Mesendoderm (in vitro differentiated cells): ENCODE data around the gene PTPA.

Source experiments
- DNase-seq: peaks from one replicate; pipeline ENCODE4 v3.0.0; 2013
- H2AK5ac ChIP-seq: 2 replicates; pipeline ENCODE4 v1.6.1; 2013; ENCODE audit warnings: low read length, inconsistent platforms
- H2BK120ac ChIP-seq: 2 replicates; pipeline ENCODE4 v1.6.1; 2013; ENCODE audit warnings: low read depth, mild to moderate bottlenecking, low read length, moderate library complexity, mixed read lengths
- H2BK15ac ChIP-seq: replicated peaks from 2 replicates; pipeline ENCODE4 v1.6.1; 2013; ENCODE audit warnings: low read depth, mild to moderate bottlenecking, moderate library complexity
- H2BK5ac ChIP-seq: 2 replicates; pipeline ENCODE4 v1.6.1; 2013; ENCODE audit warnings: low read length, inconsistent platforms
- H3K18ac ChIP-seq: 2 replicates; pipeline ENCODE4 v1.6.1; 2013; ENCODE audit warnings: mild to moderate bottlenecking, low read length, mixed read lengths
- H3K23ac ChIP-seq: one replicate; pipeline ENCODE4 v1.6.1; 2013; ENCODE audit warnings: low read length
- H3K27ac ChIP-seq: 2 replicates; pipeline ENCODE4 v1.5.1; 2013; ENCODE audit warnings: low read depth, mild to moderate bottlenecking, inconsistent platforms, low read length, moderate library complexity
- H3K27me3 ChIP-seq: 2 replicates; pipeline ENCODE4 v1.6.1; 2013; ENCODE audit warnings: low read length, control low read depth, mild to moderate bottlenecking, inconsistent platforms; ENCODE audit not compliant: insufficient read depth, poor library complexity
- H3K36me3 ChIP-seq: 2 replicates; pipeline ENCODE4 v1.6.1; 2013; ENCODE audit warnings: low read length, inconsistent platforms; ENCODE audit not compliant: control insufficient read depth, insufficient read depth
- H3K4ac ChIP-seq: one replicate; pipeline ENCODE4 v1.6.1; 2013; ENCODE audit warnings: low read depth, mild to moderate bottlenecking, low read length, moderate library complexity
- H3K4me1 ChIP-seq: 2 replicates; pipeline ENCODE4 v1.6.1; 2013; ENCODE audit warnings: low read depth, low read length, inconsistent platforms; ENCODE audit not compliant: control insufficient read depth
- H3K4me2 ChIP-seq: 2 replicates; pipeline ENCODE4 v1.6.1; 2013; ENCODE audit warnings: low read length
- H3K4me3 ChIP-seq: 2 replicates; pipeline ENCODE4 v1.5.1; 2013; ENCODE audit warnings: mild to moderate bottlenecking, low read length
- H3K56ac ChIP-seq: one replicate; pipeline ENCODE4 v1.6.1; 2013; ENCODE audit warnings: low read length
- H3K79me1 ChIP-seq: 2 replicates; pipeline ENCODE4 v1.6.1; 2013; ENCODE audit warnings: low read length, inconsistent platforms
- H3K79me2 ChIP-seq: 2 replicates; pipeline ENCODE4 v1.6.1; 2013; ENCODE audit warnings: mild to moderate bottlenecking, low read length; ENCODE audit not compliant: control insufficient read depth, insufficient read depth
- H3K9ac ChIP-seq: 2 replicates; pipeline ENCODE4 v1.6.1; 2013; ENCODE audit warnings: low read length, inconsistent platforms
- H4K5ac ChIP-seq: one replicate; pipeline ENCODE4 v1.6.1; 2013; ENCODE audit warnings: low read length
- H4K8ac ChIP-seq: one replicate; pipeline ENCODE4 v1.6.1; 2013; ENCODE audit warnings: low read depth, mild to moderate bottlenecking, control low read depth, low read length, moderate library complexity
- WGBS: extraction: QIAGEN DNeasy Blood & Tissue Kit; methylation state at CpG from one replicate; pipeline ENCODE4 v1.1.7; 2013; ENCODE audit warnings: low lambda C conversion rate, missing lambda C conversion rate; ENCODE audit not compliant: insufficient coverage; ENCODE audit errors: extremely low coverage; 5-methylcytosine and 5-hydroxymethylcytosine counted together

The PTPA gene

GRCh38 chr9:129137292-129138143 lies 26.3 kb downstream of the PTPA start:
- Histone ChIP-seq H3K4me3 (no peak overlapping the region), H3K9ac (no peak overlapping the region), H3K79me2 (peaks cover 11% of the 10 kb centered on the region), H3K4me2 (no peak overlapping the region), H4K8ac (no peak overlapping the region), H4K5ac (no peak overlapping the region), H3K18ac (no peak overlapping the region), H3K4ac (no peak overlapping the region), H3K27me3 (no peaks in the 10 kb centered on the region), H2AK5ac (no peak overlapping the region), H3K36me3 (peaks cover 2% of the 10 kb centered on the region), H2BK120ac (no peak overlapping the region), H3K56ac (no peak overlapping the region), H3K27ac (no peak overlapping the region), H3K79me1 (peaks cover 9% of the 10 kb centered on the region), H2BK5ac (no peak overlapping the region), H3K4me1 (peaks cover 7% of the 10 kb centered on the region), H2BK15ac (no peak overlapping the region), H3K23ac (no peak overlapping the region)
- no CpG with 5 or more reads among the region's 19 CpGs for whole genome bisulfite sequencing
- no peak for DNase-seq

- H2BK120ac ChIP-seq, result no peak overlapping the region
- H4K5ac ChIP-seq, result no peak overlapping the region
- no peak overlapping the region for H3K4me2 ChIP-seq
- H3K79me2 ChIP-seq, result peaks cover 11% of the 10 kb centered on the region
- no peak for DNase-seq
- H3K23ac ChIP-seq, result no peak overlapping the region
- peaks cover 9% of the 10 kb centered on the region for H3K79me1 ChIP-seq
- no peak overlapping the region for H4K8ac ChIP-seq
- H2AK5ac ChIP-seq, result no peak overlapping the region
- H3K9ac ChIP-seq, result no peak overlapping the region
- no peak overlapping the region for H2BK5ac ChIP-seq
- no peak overlapping the region for H2BK15ac ChIP-seq
- no peak overlapping the region for H3K4ac ChIP-seq
- H3K27ac ChIP-seq, result no peak overlapping the region
- no CpG with 5 or more reads among the region's 9 CpGs for WGBS
- no peak overlapping the region for H3K56ac ChIP-seq
- H3K27me3 ChIP-seq, result no peaks in the 10 kb centered on the region
- H3K4me1 ChIP-seq, result peaks cover 11% of the 10 kb centered on the region
- no peak overlapping the region for H3K4me3 ChIP-seq
- peaks cover 5% of the 10 kb centered on the region for H3K36me3 ChIP-seq
- no peak overlapping the region for H3K18ac ChIP-seq
Observed at GRCh38 chr9:129138144-129138462, 26.9 kb downstream of the PTPA start.

DNA sequence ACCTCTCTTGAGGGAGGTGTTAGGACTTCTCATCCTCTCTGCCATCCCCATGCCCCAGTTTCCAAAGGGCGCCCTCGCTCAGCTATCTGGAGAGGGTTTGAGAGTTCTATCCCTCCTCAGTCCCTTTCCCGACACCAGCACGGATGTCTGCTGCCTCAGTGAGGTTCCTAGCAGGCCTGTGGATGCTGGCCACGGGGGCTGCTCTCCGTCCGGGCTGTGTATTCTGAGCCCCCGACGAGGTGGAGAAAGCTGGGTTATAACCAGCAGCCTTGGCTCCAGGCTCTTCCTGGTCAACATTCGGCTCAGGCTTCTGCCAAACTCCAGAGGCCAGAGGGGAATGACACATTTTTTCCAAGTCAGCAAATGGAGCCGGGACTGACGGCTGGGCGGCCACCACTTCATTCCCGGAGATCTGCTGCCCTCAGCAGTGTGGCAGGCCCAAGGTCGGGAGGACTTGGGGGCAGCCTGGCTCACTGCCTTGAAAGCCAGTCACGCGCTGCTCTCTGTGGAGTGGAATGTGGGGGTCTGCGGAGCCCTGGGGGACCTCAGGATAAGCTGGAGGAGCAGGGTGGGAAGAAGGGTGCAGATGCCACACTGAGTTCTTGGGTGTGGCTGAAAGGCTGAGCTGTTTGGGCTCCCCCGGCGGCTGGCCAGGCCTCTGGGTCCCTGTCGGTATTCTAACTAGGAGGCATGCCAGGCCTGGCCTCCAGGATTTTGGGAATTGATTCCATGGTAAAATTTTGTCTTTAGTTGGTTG lies 27.4 kb downstream of the PTPA start:
- Histone ChIP-seq H2BK15ac (no peak overlapping the region), H3K79me1 (peaks cover 9% of the 10 kb centered on the region), H3K27me3 (no peaks in the 10 kb centered on the region), H2BK120ac (no peak overlapping the region), H3K9ac (peak overlapping the region; percentile 27), H4K8ac (no peak overlapping the region), H3K23ac (no peak overlapping the region), H3K79me2 (peaks cover 11% of the 10 kb centered on the region), H3K27ac (peak overlapping the region; percentile 10), H3K4ac (no peak overlapping the region), H3K18ac (no peak overlapping the region), H3K4me3 (no peak overlapping the region), H2AK5ac (peak overlapping the region; percentile 39), H4K5ac (no peak overlapping the region), H3K56ac (peak overlapping the region; percentile 74), H3K4me1 (peaks cover 13% of the 10 kb centered on the region), H2BK5ac (no peak overlapping the region), H3K36me3 (peaks cover 3% of the 10 kb centered on the region), H3K4me2 (no peak overlapping the region)
- WGBS, result no CpG with 5 or more reads among the region's 21 CpGs
- no peak for DNase-seq

DNA sequence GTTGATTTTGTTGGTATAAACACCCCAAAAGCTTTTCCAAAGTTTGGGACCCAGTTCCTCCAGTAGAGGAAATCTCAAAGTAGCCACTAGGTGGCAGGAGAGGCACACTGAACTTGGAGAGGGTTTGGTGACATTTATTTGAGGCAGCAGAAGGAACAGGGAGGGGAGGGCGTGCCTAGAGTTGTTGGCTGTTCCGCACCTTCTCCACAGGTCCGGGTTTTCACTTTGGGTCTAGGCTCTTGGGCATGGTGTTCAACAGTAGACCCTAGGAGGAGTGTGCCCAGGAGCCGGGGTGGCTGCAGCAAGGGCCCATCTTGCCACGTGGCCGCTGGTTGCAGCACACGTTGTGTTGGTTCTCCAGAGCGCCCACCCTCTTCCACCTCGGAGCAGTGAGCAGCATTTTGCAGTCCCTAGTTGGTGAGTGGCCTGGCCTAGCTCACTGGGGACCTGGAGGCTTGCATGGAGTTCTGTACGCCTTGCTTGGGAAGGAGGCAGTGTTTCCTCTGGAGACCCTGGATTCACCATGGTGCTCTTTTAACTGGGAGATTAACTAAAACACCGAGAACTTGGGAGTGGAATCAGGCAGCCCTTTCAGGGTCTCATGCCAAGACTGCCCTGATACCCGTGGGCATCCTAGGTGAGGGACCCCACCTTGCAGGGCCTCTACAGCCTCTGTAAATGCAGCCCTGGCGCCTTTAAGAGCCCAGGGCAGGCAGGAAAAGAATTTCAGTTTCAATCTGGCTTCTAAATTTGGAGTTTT lies 28.2 kb downstream of the PTPA start:
- DNase-seq, result peak; percentile 93
- no CpG with 5 or more reads among the region's 13 CpGs for WGBS
- peaks cover 5% of the 10 kb centered on the region for H3K36me3 ChIP-seq
- H2BK120ac ChIP-seq, result peak overlapping the region; percentile 31
- peaks cover 13% of the 10 kb centered on the region for H3K4me1 ChIP-seq
- H3K27ac ChIP-seq, result peak overlapping the region; percentile 92
- no peak overlapping the region for H4K5ac ChIP-seq
- H3K79me2 ChIP-seq, result peaks cover 11% of the 10 kb centered on the region
- peak overlapping the region; percentile 25 for H3K4me2 ChIP-seq
- peak overlapping the region; percentile 89 for H3K9ac ChIP-seq
- no peaks in the 10 kb centered on the region for H3K27me3 ChIP-seq
- no peak overlapping the region for H2BK15ac ChIP-seq
- peak overlapping the region; percentile 94 for H2BK5ac ChIP-seq
- H2AK5ac ChIP-seq, result peak overlapping the region; percentile 19
- H3K4ac ChIP-seq, result peak overlapping the region; percentile 74
- H3K79me1 ChIP-seq, result peaks cover 12% of the 10 kb centered on the region
- peak overlapping the region; percentile 64 for H3K18ac ChIP-seq
- no peak overlapping the region for H4K8ac ChIP-seq
- H3K4me3 ChIP-seq, result no peak overlapping the region
- peak overlapping the region; percentile 88 for H3K56ac ChIP-seq
- peak overlapping the region; percentile 69 for H3K23ac ChIP-seq

DNA sequence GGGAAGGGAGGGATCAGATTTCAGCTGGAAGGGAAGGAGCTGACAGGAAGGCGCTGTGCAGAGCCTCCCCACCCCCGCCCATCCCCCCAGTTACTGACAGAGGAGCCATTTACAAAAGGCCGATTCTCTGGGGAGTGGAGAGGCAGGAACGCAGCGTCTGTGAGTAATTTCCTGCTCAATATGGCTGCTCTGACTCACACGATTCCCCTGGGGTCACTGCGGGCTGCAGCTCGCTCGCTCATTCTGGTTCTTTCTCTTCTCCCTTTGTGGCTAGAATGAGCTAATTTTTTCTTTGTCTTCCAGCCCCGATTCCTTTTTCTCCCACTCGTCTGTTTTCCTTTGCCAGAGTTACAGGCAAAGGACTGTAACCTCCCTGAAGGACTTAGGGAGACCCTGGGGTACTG lies 28.8 kb downstream of the PTPA start:
- peak overlapping the region; percentile 91 for H3K27ac ChIP-seq
- H3K4me1 ChIP-seq, result peaks cover 13% of the 10 kb centered on the region
- H3K79me1 ChIP-seq, result peaks cover 12% of the 10 kb centered on the region
- DNase-seq, result peak; percentile 99
- peak overlapping the region; percentile 95 for H4K8ac ChIP-seq
- peaks cover 5% of the 10 kb centered on the region for H3K36me3 ChIP-seq
- peak overlapping the region; percentile 19 for H3K4me3 ChIP-seq
- H2AK5ac ChIP-seq, result peak overlapping the region; percentile 13
- peak overlapping the region; percentile 99 for H3K4ac ChIP-seq
- H3K56ac ChIP-seq, result peak overlapping the region; percentile 86
- peak overlapping the region; percentile 88 for H2BK120ac ChIP-seq
- H3K9ac ChIP-seq, result peak overlapping the region; percentile 77
- no CpG with 5 or more reads among the region's 11 CpGs for WGBS
- no peak overlapping the region for H4K5ac ChIP-seq
- H2BK15ac ChIP-seq, result peak overlapping the region; percentile 15
- peak overlapping the region; percentile 65 for H3K4me2 ChIP-seq
- peaks cover 11% of the 10 kb centered on the region for H3K79me2 ChIP-seq
- peak overlapping the region; percentile 76 for H2BK5ac ChIP-seq
- no peaks in the 10 kb centered on the region for H3K27me3 ChIP-seq
- peak overlapping the region; percentile 25 for H3K23ac ChIP-seq
- H3K18ac ChIP-seq, result peak overlapping the region; percentile 92
